Ishikawa (cell line): ENCODE measurements around the gene NF2.

Source experiments
- CREB1 ChIP-seq: IDR thresholded peaks from 2 replicates; pipeline ENCODE4 v1.6.1; 2012; ENCODE audit warnings: low read depth
- EGR1 ChIP-seq: IDR thresholded peaks from 2 replicates; pipeline ENCODE4 v1.6.1; 2012
- EP300 ChIP-seq: IDR thresholded peaks from 2 replicates; pipeline ENCODE4 v1.6.1; 2012; ENCODE audit warnings: borderline replicate concordance
- FOXM1 ChIP-seq: IDR thresholded peaks from 2 replicates; pipeline ENCODE4 v1.6.1; 2012; ENCODE audit warnings: low read depth, borderline replicate concordance
- MAX ChIP-seq: IDR thresholded peaks from 2 replicates; pipeline ENCODE4 v1.6.1; 2012
- REST ChIP-seq: IDR thresholded peaks from 2 replicates; pipeline ENCODE4 v1.6.1; 2012; ENCODE audit warnings: low read depth, mild to moderate bottlenecking
- TAF1 ChIP-seq: IDR thresholded peaks from 2 replicates; pipeline ENCODE4 v1.6.1; 2012; ENCODE audit warnings: low read depth, mild to moderate bottlenecking
- USF1 ChIP-seq: IDR thresholded peaks from 2 replicates; pipeline ENCODE4 v1.6.1; 2012
- YY1 ChIP-seq: IDR thresholded peaks from 2 replicates; pipeline ENCODE4 v1.6.1; 2012; ENCODE audit warnings: low read depth

- TF ChIP-seq MAX: no peak
- TF ChIP-seq CREB1: no peak
- TF ChIP-seq EP300: no peak
- TF ChIP-seq REST: no peak
- no peak for TF ChIP-seq USF1
- TF ChIP-seq TAF1: no peak
- TF ChIP-seq EGR1: no peak
- TF ChIP-seq YY1: no peak
- no peak for TF ChIP-seq FOXM1
These were observed 56.6 kb downstream of the NF2 start for GRCh38 chr22:29660021-29660420.
